C4-2B (cell line): ENCODE results near the gene TMEM80.

ENCODE experiments used
- ZFX ChIP-seq: fragments of 450-650 bp; IDR thresholded peaks from 2 replicates; pipeline ENCODE4 v1.6.1; 2017
- TF ChIP-seq, protein P1 (sequence below): fragments of 450-650 bp; conservative IDR thresholded peaks from 2 replicates; pipeline ENCODE4 v1.5.1; 2017; ENCODE audit warnings: mild to moderate bottlenecking

DNA sequence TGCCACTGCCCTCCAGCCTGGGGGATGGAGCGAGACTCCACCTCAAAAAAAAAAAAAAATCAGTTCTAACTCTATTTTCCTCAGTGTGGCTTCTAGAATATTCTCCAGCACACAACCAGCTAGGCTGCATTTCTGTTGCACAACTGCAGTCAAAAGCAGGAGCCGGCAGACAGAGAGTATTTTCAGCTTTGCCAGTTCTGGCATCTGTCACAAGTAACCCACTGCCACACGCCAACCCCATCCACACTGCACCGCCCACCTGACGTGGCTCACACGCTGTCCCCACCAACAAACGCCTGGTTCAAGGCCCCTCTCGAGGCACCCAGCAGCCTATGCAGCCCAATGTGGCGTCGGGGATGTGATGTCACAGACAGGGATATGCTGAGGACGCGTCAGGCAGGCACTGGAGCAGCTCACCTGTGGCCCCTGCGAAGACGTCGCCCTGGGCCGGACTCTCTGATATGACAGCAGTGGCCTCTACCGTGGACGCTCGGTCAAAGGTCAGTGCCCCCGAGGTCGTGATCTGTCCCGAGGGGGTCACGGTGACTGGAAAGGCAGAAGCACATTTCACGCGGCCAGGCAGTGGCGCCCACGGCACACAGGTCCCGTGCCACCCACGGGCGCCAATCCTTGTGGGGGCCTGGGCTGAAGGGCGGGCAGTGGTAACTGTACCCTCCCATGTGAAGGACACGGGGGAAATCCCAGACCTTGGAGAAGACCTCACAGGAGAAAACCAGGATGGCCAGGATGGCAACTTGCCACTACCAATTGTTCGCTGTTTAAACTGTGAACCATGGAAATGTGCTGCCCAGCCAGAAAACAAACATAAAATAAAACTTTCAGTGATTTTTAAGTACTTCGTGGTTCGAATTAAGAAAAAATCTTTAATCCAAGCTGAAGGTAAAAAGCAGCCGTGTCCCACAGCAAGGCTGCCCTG is 16.1 kb upstream of the TMEM80 start:
- TF ChIP-seq, protein P1, sequence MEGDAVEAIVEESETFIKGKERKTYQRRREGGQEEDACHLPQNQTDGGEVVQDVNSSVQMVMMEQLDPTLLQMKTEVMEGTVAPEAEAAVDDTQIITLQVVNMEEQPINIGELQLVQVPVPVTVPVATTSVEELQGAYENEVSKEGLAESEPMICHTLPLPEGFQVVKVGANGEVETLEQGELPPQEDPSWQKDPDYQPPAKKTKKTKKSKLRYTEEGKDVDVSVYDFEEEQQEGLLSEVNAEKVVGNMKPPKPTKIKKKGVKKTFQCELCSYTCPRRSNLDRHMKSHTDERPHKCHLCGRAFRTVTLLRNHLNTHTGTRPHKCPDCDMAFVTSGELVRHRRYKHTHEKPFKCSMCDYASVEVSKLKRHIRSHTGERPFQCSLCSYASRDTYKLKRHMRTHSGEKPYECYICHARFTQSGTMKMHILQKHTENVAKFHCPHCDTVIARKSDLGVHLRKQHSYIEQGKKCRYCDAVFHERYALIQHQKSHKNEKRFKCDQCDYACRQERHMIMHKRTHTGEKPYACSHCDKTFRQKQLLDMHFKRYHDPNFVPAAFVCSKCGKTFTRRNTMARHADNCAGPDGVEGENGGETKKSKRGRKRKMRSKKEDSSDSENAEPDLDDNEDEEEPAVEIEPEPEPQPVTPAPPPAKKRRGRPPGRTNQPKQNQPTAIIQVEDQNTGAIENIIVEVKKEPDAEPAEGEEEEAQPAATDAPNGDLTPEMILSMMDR: no peak
- no peak for TF ChIP-seq ZFX
